Stomach (tissue), 9 donors: ENCODE results near the gene ARID4A. TPM values are rescaled to one million over a fixed set of nuclear protein-coding genes. Genes with fewer than 3 reads are reported as not detected.

Experiments used
- DNase-seq, 2 donors: peaks; one replicate each; pipeline versions ENCODE4 v3.0.0 to v3.0.0-alpha.2; 2013 to 2019
- H3K27ac ChIP-seq, 5 donors: fragments of 200-600 bp in 4 of 5; sonication (generic) in 4 of 5; one replicate each; pipeline ENCODE4 v1.5.1; 2013 to 2019; ENCODE audit warnings: mild to moderate bottlenecking in 1 of 5, moderate library complexity in 1 of 5
- H3K27me3 ChIP-seq, 3 donors: fragments of 200-600 bp; sonication (generic); one replicate each; pipeline ENCODE4 v1.5.1; 2017 to 2019; ENCODE audit warnings: mixed run types in 1 of 3
- H3K36me3 ChIP-seq, 4 donors: fragments of 200-600 bp; sonication (generic); 1 replicate in 3 of 4; 2 replicates in 1 of 4; pipeline ENCODE4 v1.5.1; 2016 to 2019
- H3K4me1 ChIP-seq, 4 donors: fragments of 200-600 bp; sonication (generic); one replicate each; pipeline ENCODE4 v1.5.1; 2016 to 2019
- H3K4me3 ChIP-seq, 4 donors: fragments of 200-600 bp; sonication (generic) in 3 of 4; one replicate each; pipeline ENCODE4 v1.5.1; 2016 to 2019; ENCODE audit warnings: mild to moderate bottlenecking in 1 of 4
- H3K9me3 ChIP-seq, 4 donors: fragments of 200-600 bp; sonication (generic); one replicate each; pipeline ENCODE4 v1.5.1; 2016 to 2019
- CTCF ChIP-seq, 7 experiments: fragments of 450-650 bp in 4 of 7; fragments of 200-600 bp in 3 of 7; sonication (generic) in 3 of 7; IDR thresholded peaks; one replicate each; pipeline ENCODE4 v1.5.1; 2016 to 2019; ENCODE audit warnings: antibody characterized with exemption in 7 of 7, control low read depth in 2 of 7, mild to moderate bottlenecking in 1 of 7
- EP300 ChIP-seq: sonication (generic); formaldehyde crosslinking; IDR thresholded peaks from one replicate; pipeline ENCODE4 v1.6.1; 2017; ENCODE audit warnings: antibody characterized with exemption
- POLR2A ChIP-seq, 4 donors: fragments of 450-650 bp; IDR thresholded peaks; one replicate each; pipeline ENCODE4 v1.6.1; 2016; ENCODE audit warnings: antibody characterized with exemption in 4 of 4, control low read depth in 2 of 4, mild to moderate bottlenecking in 1 of 4, moderate library complexity in 1 of 4
- POLR2AphosphoS5 ChIP-seq, 3 donors: sonication (generic); formaldehyde crosslinking; IDR thresholded peaks; one replicate each; pipeline ENCODE4 v1.6.1; 2016; ENCODE audit warnings: antibody characterized with exemption in 3 of 3
- WGBS, 5 donors: extraction: QIAGEN DNeasy Blood & Tissue Kit in 3 of 5; methylation state at CpG; one replicate each; pipeline versions ENCODE4 v1.1.5 to v1.1.7; 2013 to 2018; 5-methylcytosine and 5-hydroxymethylcytosine counted together
- intact Hi-C: fragments of 100-400 bp; cut with DNase I; formaldehyde crosslinking; loops from one replicate; pipeline ENCODE4 v1.15.1; 2023; ENCODE audit warnings: low total_unique reads
- polyA plus RNA-seq, 3 donors: library from polyadenylated mRNA; stranded (reverse); fragments of 200-250 nt; gene quantifications; one replicate each; pipeline ENCODE4 v1.2.3, GENCODE V29; 2013
- total RNA-seq, 5 donors: library from RNA; depleted of rRNA; stranded (reverse); fragments of >200 nt; gene quantifications; one replicate each; pipeline versions ENCODE4 v1.1.0 to v1.2.3, GENCODE V29; 2014 to 2016
- donor health status: healthy with polysubstance abuse.
- donor health status: Bipolar disorder and iron deficiency.
- donor health status: healthy.

The ARID4A gene
- total and polyA plus RNA-seq, 8 donors = 3.5 to 58.8 (median 13.5) TPM

DNA sequence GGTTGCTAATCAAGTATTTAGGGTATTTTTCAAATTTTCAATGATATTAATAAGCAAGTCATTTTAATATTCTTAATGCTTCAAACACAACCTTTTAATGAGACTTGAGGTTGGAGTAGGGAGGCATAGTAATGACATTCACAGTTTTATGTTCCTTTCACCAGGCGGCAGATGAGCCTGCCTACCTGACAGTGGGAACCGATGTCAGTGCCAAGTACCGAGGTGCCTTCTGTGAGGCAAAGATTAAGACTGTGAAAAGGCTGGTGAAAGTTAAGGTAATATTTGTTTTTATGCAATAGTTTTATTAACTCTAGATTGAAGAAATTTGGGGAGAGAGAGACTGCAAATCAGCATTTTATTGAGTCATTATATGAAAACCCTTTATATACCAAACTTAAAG, 3.1 kb downstream of the ARID4A start:
- H3K27me3 ChIP-seq = no peaks in the 10 kb centered on the region
- intact Hi-C loops = no loop called here
- no peak overlapping the region for H3K4me3 ChIP-seq
- 68 to 86% (median 82%) methylated on average over 3 of the region's 3 CpGs for WGBS, 5 donors
- H3K36me3 ChIP-seq = peaks cover 8 to 47% (median 38%) of the 10 kb centered on the region in 4 donors
- DNase-seq = no peak
- TF ChIP-seq EP300 (no peak), POLR2AphosphoS5 (IDR thresholded peaks at IDR 0.05) (no peak), POLR2A (IDR thresholded peaks at IDR 0.05) (no peak), CTCF (IDR thresholded peaks at IDR 0.05) (no peak)
- H3K4me1 ChIP-seq = peaks cover 14 to 42% (median 22%) of the 10 kb centered on the region in 4 donors
- H3K9me3 ChIP-seq = no peaks in the 10 kb centered on the region
- no peak overlapping the region for H3K27ac ChIP-seq

DNA sequence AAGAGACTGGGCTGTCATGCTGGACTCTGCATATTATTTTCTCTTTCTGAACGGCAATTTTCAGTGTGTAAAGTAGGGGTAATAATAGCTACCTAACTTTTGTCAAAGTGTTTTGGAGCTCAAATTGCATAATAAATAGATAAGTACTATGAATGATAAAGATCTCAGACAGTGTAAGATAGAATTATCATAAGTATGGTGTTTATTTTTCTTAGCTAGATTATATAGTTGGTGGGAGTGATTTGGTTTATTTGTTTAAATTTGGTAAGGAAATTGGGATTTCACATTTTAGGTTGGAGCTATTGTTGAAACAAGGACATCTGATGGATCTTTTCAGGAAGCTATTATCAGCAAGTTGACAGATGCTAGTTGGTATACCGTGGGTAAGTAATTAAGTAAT, 7.4 kb downstream of the ARID4A start:
- whole genome bisulfite sequencing, 5 donors = 73 to 80% (median 78%) methylated on average over 2 of the region's 2 CpGs
- Histone ChIP-seq H3K4me1 (peaks cover 3 to 31% (median 17%) of the 10 kb centered on the region in 4 donors), H3K9me3 (no peaks in the 10 kb centered on the region), H3K27me3 (no peaks in the 10 kb centered on the region), H3K27ac (no peak overlapping the region), H3K36me3 (peaks cover 14 to 64% (median 55%) of the 10 kb centered on the region in 4 donors), H3K4me3 (no peak overlapping the region)
- DNase-seq = no peak
- TF ChIP-seq POLR2AphosphoS5 (IDR thresholded peaks at IDR 0.05) = no peak
- TF ChIP-seq EP300 = no peak
- TF ChIP-seq POLR2A (IDR thresholded peaks at IDR 0.05) = no peak
- no peak for TF ChIP-seq CTCF (IDR thresholded peaks at IDR 0.05)
- intact Hi-C loops = no loop called here

- intact Hi-C loops = no loop called here
- WGBS, 5 donors = 50 to 76% (median 65%) methylated on average over 8 of the region's 8 CpGs
- no peaks in the 10 kb centered on the region for H3K27me3 ChIP-seq
- no peak for DNase-seq
- TF ChIP-seq POLR2A (IDR thresholded peaks at IDR 0.05) (no peak), EP300 (no peak), POLR2AphosphoS5 (IDR thresholded peaks at IDR 0.05) (no peak), CTCF (IDR thresholded peaks at IDR 0.05) (no peak)
- peaks cover 12 to 72% (median 58%) of the 10 kb centered on the region in 4 donors for H3K36me3 ChIP-seq
- H3K9me3 ChIP-seq = no peaks in the 10 kb centered on the region
- H3K4me1 ChIP-seq = peaks cover 0 to 18% (median 8%) of the 10 kb centered on the region in 4 donors
- H3K27ac ChIP-seq = no peak overlapping the region
- no peak overlapping the region for H3K4me3 ChIP-seq
These were observed 9.4 kb downstream of the ARID4A start for GRCh38 chr14:58307597-58308316.

DNA sequence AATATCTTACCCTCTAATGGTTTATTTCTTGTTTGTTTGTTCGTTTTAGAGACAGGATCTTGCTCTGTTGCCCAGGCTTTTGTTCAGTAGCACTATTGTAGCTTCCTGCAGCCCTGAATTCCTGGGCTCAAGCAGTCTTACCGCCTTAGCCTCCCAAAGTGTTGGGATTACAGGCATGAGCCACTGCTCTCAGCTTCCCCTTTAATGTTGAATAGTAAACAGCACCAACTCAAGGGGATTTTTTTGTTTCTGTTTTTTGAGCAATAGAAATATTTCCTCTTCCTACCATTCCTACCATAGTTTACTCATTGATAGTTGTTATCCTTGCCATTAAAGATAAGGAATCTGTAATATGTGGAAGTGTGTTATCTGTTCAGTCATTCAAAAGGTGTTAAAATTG, 10.7 kb downstream of the ARID4A start:
- H3K4me3 ChIP-seq = no peak overlapping the region
- H3K27ac ChIP-seq = no peak overlapping the region
- 73 to 92% (median 86%) methylated on average over 2 of the region's 2 CpGs for whole genome bisulfite sequencing, 5 donors
- H3K36me3 ChIP-seq = peaks cover 10 to 72% (median 56%) of the 10 kb centered on the region in 4 donors
- H3K27me3 ChIP-seq = no peaks in the 10 kb centered on the region
- no peaks in the 10 kb centered on the region for H3K9me3 ChIP-seq
- H3K4me1 ChIP-seq = peaks cover 0 to 18% (median 7%) of the 10 kb centered on the region in 4 donors
- intact Hi-C loops = no loop called here
- no peak for DNase-seq
- TF ChIP-seq CTCF (IDR thresholded peaks at IDR 0.05) = no peak
